RWPE1 (cell line): ENCODE measurements around the gene DICER1.

ENCODE experiments used
- CTCF ChIA-PET: fragments of 350-600 bp; sonication (Branson Sonifier 250); formaldehyde crosslinking; extraction: SDS; loops from one replicate; lab custom pipeline; 2021; lab: Yijun Ruan, JAX
- POLR2A ChIA-PET: fragments of 400-600 bp; formaldehyde crosslinking; extraction: SDS; loops from one replicate; lab custom pipeline; 2020; ENCODE audit warnings: antibody characterized with exemption; ENCODE audit not compliant: low non-redundant PET; lab: Yijun Ruan, JAX
- DNase-seq: peaks from one replicate; pipeline ENCODE4 v3.0.0; 2012; ENCODE audit warnings: low spot score
- H3K27ac ChIP-seq: fragments of 450-650 bp; 2 replicates; pipeline ENCODE4 v1.5.1; 2017
- CTCF ChIP-seq: fragments of 450-650 bp; conservative IDR thresholded peaks from 2 replicates; pipeline ENCODE4 v1.5.1; 2017; ENCODE audit warnings: low read depth, mild to moderate bottlenecking

DICER1 gene

GRCh38 chr14:95069018-95069417, 88.3 kb downstream of the DICER1 start:
- ChIA-PET POLR2A (no interaction called here), CTCF (no interaction called here)
- no peak overlapping the region for H3K27ac ChIP-seq
- no peak for DNase-seq
- TF ChIP-seq CTCF = no peak

GRCh38 chr14:95068521-95068920, 88.8 kb downstream of the DICER1 start:
- ChIA-PET POLR2A (no interaction called here), CTCF (no interaction called here)
- H3K27ac ChIP-seq = no peak overlapping the region
- DNase-seq = no peak
- TF ChIP-seq CTCF = no peak

- POLR2A ChIA-PET = no interaction called here
- H3K27ac ChIP-seq = no peak overlapping the region
- CTCF ChIA-PET = no interaction called here
- no peak for TF ChIP-seq CTCF
- no peak for DNase-seq
These were observed 89.2 kb downstream of the DICER1 start for GRCh38 chr14:95068080-95068479.

GRCh38 chr14:95067526-95067925, 89.8 kb downstream of the DICER1 start:
- no peak overlapping the region for H3K27ac ChIP-seq
- POLR2A ChIA-PET = no interaction called here
- no peak for TF ChIP-seq CTCF
- DNase-seq = no peak
- CTCF ChIA-PET = interaction anchor here (0.7 kb wide), 1 partner anchor 10 kb away, joined by 3 read pairs; no protein-coding TSS in a partner anchor

GRCh38 chr14:95066427-95066986, 90.8 kb downstream of the DICER1 start:
- TF ChIP-seq CTCF = no peak
- DNase-seq = no peak
- H3K27ac ChIP-seq = no peak overlapping the region
- POLR2A ChIA-PET = no interaction called here
- CTCF ChIA-PET = no interaction called here

GRCh38 chr14:95065411-95065810, 91.9 kb downstream of the DICER1 start:
- CTCF ChIA-PET = interaction anchor here (0.5 kb wide), 1 partner anchor 317 kb away, joined by 5 read pairs; no protein-coding TSS in a partner anchor
- no peak for DNase-seq
- POLR2A ChIA-PET = no interaction called here
- no peak overlapping the region for H3K27ac ChIP-seq
- TF ChIP-seq CTCF = no peak
